Tibial nerve (tissue), 3 donors: Measurements from ENCODE around the gene SPNS1.

Experiments used
- POLR2A ChIP-seq, 2 donors: fragments of 450-650 bp; IDR thresholded peaks; one replicate each; pipeline ENCODE4 v1.6.1; 2017; ENCODE audit warnings: antibody characterized with exemption in 2 of 2, mild to moderate bottlenecking in 2 of 2, moderate library complexity in 2 of 2
- TF ChIP-seq, protein P1 (sequence below), 5 experiments: fragments of 200-600 bp in 3 of 5; fragments of 450-650 bp in 2 of 5; sonication (generic) in 3 of 5; IDR thresholded peaks; one replicate each; pipeline ENCODE4 v1.5.1; 2016 to 2019; ENCODE audit warnings: antibody characterized with exemption in 5 of 5, mild to moderate bottlenecking in 3 of 5, moderate library complexity in 2 of 5

DNA sequence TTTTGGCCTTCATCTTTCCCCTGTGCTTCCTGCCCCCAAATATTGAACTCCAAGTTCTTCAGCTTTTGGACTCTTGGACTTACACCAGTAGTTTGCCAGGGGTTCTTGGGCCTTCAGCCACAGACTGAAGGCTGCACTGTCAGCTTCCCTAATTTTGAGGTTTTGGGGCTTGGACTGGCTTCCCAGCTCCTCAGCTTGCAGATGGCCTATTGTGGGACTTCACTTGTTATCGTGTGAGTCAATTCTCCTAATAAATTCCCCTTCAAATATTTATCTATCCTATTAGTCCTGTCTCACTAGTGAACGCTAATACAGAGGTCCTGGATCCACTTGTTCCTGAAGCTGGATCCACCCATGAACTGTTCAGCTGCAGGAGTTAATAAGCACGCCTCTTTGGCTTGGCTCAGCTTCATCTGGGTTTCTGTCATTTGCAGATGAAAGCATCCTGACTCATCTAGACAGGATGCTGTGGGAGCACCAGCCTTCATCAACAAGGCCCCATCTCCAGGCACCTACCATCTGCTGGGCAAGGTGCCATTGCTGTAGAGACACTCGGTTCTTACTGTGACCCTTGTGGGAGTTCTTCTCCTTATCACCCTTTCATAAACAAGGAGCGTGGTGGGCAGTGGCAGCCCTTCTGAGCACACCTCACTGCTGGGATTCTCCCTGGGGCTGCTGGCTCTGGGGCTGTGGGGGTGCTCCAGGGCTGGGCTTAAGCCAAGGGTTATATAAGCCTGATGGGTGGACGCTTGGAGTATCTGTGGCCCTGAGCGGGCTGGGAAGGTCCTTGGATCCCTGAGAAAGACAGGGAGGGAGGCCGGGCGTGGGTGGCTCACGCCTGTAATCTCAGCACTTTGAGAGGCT, 33.4 kb downstream of the SPNS1 start:
- TF ChIP-seq, protein P1, sequence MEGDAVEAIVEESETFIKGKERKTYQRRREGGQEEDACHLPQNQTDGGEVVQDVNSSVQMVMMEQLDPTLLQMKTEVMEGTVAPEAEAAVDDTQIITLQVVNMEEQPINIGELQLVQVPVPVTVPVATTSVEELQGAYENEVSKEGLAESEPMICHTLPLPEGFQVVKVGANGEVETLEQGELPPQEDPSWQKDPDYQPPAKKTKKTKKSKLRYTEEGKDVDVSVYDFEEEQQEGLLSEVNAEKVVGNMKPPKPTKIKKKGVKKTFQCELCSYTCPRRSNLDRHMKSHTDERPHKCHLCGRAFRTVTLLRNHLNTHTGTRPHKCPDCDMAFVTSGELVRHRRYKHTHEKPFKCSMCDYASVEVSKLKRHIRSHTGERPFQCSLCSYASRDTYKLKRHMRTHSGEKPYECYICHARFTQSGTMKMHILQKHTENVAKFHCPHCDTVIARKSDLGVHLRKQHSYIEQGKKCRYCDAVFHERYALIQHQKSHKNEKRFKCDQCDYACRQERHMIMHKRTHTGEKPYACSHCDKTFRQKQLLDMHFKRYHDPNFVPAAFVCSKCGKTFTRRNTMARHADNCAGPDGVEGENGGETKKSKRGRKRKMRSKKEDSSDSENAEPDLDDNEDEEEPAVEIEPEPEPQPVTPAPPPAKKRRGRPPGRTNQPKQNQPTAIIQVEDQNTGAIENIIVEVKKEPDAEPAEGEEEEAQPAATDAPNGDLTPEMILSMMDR (IDR thresholded peaks at IDR 0.05): no peak
- no peak for TF ChIP-seq POLR2A (IDR thresholded peaks at IDR 0.05)
